Chondrocyte (in vitro differentiated cells): Measurements from ENCODE around the gene ZNF547. TPM values are rescaled to one million over a fixed set of nuclear protein-coding genes. Genes with fewer than 3 reads are reported as not detected.

Source experiments
- DNase-seq: peaks from one replicate; pipeline ENCODE4 v3.0.0; 2021; ENCODE audit warnings: mixed read lengths, low spot score
- H3K27ac Mint-ChIP-seq: one replicate; pipeline ENCODE4 v1.8.0; 2021; ENCODE audit warnings: mild to moderate bottlenecking, moderate library complexity, mixed read lengths; ENCODE audit not compliant: unreplicated experiment
- H3K27me3 Mint-ChIP-seq: 2 replicates; pipeline ENCODE4 v1.8.0; 2021; ENCODE audit warnings: low read depth, mixed read lengths
- H3K36me3 Mint-ChIP-seq: 2 replicates; pipeline ENCODE4 v1.8.0; 2021; ENCODE audit warnings: low read depth, mixed read lengths
- H3K4me1 Mint-ChIP-seq: 2 replicates; pipeline ENCODE4 v1.8.0; 2021; ENCODE audit warnings: low read depth, mild to moderate bottlenecking, mixed read lengths
- H3K4me3 Mint-ChIP-seq: one replicate; pipeline ENCODE4 v1.8.0; 2021; ENCODE audit warnings: mild to moderate bottlenecking, moderate library complexity, mixed read lengths; ENCODE audit not compliant: unreplicated experiment
- H3K9me3 Mint-ChIP-seq: 2 replicates; pipeline ENCODE4 v1.8.0; 2021; ENCODE audit warnings: low read depth, mixed read lengths
- total RNA-seq: library from RNA; stranded (reverse); gene quantifications from 3 replicates; pipeline ENCODE4 v1.2.1, GENCODE V29; 2021
- TF ChIP-seq, protein P1 (sequence below): fragments of 200-600 bp; sonication (generic); IDR thresholded peaks from 2 replicates; pipeline ENCODE4 v1.5.0; 2021; ENCODE audit warnings: antibody characterized with exemption, mild to moderate bottlenecking, moderate library complexity

The ZNF547 gene
- total RNA-seq, 1 donor from 2014 or later: 2.4 TPM

GRCh38 chr19:57320180-57321084 is 42.9 kb upstream of the ZNF547 start, which contains the start of gene ZNF543:
TSS of gene ZNF543 (plus strand) at chr19:57320472. CDS start at chr19:57320854, 382 bp downstream.
- Mint-ChIP-seq H3K27ac (peak within 1 kb of the TSS; percentile 98), H3K4me3 (peak within 1 kb of the TSS; percentile 95), H3K27me3 (peaks cover 5% of the 10 kb centered on the region), H3K36me3 (peaks cover 7% of the 10 kb centered on the region), H3K4me1 (peaks cover 30% of the 10 kb centered on the region), H3K9me3 (peaks cover under 1% of the 10 kb centered on the region)
- TF ChIP-seq, protein P1, sequence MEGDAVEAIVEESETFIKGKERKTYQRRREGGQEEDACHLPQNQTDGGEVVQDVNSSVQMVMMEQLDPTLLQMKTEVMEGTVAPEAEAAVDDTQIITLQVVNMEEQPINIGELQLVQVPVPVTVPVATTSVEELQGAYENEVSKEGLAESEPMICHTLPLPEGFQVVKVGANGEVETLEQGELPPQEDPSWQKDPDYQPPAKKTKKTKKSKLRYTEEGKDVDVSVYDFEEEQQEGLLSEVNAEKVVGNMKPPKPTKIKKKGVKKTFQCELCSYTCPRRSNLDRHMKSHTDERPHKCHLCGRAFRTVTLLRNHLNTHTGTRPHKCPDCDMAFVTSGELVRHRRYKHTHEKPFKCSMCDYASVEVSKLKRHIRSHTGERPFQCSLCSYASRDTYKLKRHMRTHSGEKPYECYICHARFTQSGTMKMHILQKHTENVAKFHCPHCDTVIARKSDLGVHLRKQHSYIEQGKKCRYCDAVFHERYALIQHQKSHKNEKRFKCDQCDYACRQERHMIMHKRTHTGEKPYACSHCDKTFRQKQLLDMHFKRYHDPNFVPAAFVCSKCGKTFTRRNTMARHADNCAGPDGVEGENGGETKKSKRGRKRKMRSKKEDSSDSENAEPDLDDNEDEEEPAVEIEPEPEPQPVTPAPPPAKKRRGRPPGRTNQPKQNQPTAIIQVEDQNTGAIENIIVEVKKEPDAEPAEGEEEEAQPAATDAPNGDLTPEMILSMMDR: peak; percentile 10
- DNase-seq: peak; percentile 99

- Mint-ChIP-seq H3K36me3 (peaks cover 13% of the 10 kb centered on the region), H3K4me1 (peaks cover 30% of the 10 kb centered on the region), H3K27me3 (peaks cover 2% of the 10 kb centered on the region), H3K27ac (peak overlapping the region; percentile 98), H3K4me3 (peak overlapping the region; percentile 95), H3K9me3 (no peaks in the 10 kb centered on the region)
- TF ChIP-seq, protein P1: no peak
- DNase-seq: no peak
These were observed 42.2 kb upstream of the ZNF547 start for GRCh38 chr19:57321116-57321515.

DNA sequence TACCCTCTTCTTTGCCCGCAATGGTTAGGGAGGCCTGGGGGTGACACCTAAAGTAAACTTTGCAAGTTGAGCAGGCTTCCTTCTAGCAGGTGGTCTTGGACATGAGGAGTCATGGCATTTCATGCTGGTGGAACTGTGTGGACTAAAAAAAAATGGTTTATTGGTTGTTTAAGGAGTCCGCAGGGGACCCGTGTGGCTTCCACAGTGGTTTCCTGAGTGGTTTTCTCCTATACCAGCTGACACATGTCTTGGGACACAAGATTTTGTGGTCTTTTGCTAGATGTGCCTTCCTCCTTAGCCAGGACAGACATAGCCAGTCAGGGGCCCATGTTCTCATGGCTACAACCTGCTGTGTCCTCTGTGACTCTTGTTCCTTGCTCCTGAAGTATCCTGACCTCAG is 41.6 kb upstream of the ZNF547 start:
- H3K36me3 Mint-ChIP-seq: peaks cover 18% of the 10 kb centered on the region
- H3K27ac Mint-ChIP-seq: peak overlapping the region; percentile 98
- DNase-seq: no peak
- H3K4me3 Mint-ChIP-seq: peak overlapping the region; percentile 95
- peaks cover under 1% of the 10 kb centered on the region for H3K27me3 Mint-ChIP-seq
- H3K4me1 Mint-ChIP-seq: peaks cover 30% of the 10 kb centered on the region
- H3K9me3 Mint-ChIP-seq: no peaks in the 10 kb centered on the region
- TF ChIP-seq, protein P1: no peak

GRCh38 chr19:57324992-57325391 is 38.4 kb upstream of the ZNF547 start:
- H3K9me3 Mint-ChIP-seq: peaks cover 7% of the 10 kb centered on the region
- no peaks in the 10 kb centered on the region for H3K27me3 Mint-ChIP-seq
- peaks cover 44% of the 10 kb centered on the region for H3K36me3 Mint-ChIP-seq

GRCh38 chr19:57327993-57328392 is 35.4 kb upstream of the ZNF547 start:
- Mint-ChIP-seq H3K36me3 (peaks cover 47% of the 10 kb centered on the region), H3K4me3 (no peak overlapping the region), H3K4me1 (no peaks in the 10 kb centered on the region), H3K9me3 (peaks cover 7% of the 10 kb centered on the region), H3K27me3 (no peaks in the 10 kb centered on the region), H3K27ac (no peak overlapping the region)
- TF ChIP-seq, protein P1: no peak
- no peak for DNase-seq

More at GRCh38 chr19:57324992-57325391, 38.4 kb upstream of the ZNF547 start:
- TF ChIP-seq, protein P1: no peak
- DNase-seq: no peak
- peaks cover 25% of the 10 kb centered on the region for H3K4me1 Mint-ChIP-seq
- H3K27ac Mint-ChIP-seq: no peak overlapping the region
- no peak overlapping the region for H3K4me3 Mint-ChIP-seq
